GM19099 (cell line): ENCODE results near the gene BPIFB2.

Experiments used
- POLR2A ChIP-seq: IDR thresholded peaks from 3 replicates; pipeline ENCODE4 v1.6.1; 2011; ENCODE audit warnings: low read depth; ENCODE audit not compliant: insufficient read length; ENCODE audit errors: extremely low read depth

The BPIFB2 gene

GRCh38 chr20:32967961-32968457 lies 39.5 kb upstream of the BPIFB2 start:
- no peak for TF ChIP-seq POLR2A

- TF ChIP-seq POLR2A: no peak
Measured at GRCh38 chr20:32968478-32969241, 38.8 kb upstream of the BPIFB2 start.

- no peak for TF ChIP-seq POLR2A
Measured at GRCh38 chr20:32969356-32970114, 38.0 kb upstream of the BPIFB2 start.

- no peak for TF ChIP-seq POLR2A
Measured at GRCh38 chr20:32970115-32970972, 37.2 kb upstream of the BPIFB2 start.

- no peak for TF ChIP-seq POLR2A
Measured at GRCh38 chr20:32970973-32971300, 36.6 kb upstream of the BPIFB2 start.

GRCh38 chr20:32971703-32972161 lies 35.8 kb upstream of the BPIFB2 start:
- TF ChIP-seq POLR2A: no peak

- peak; percentile 36 for TF ChIP-seq POLR2A
Measured at GRCh38 chr20:32972181-32973076, 35.1 kb upstream of the BPIFB2 start.

GRCh38 chr20:32973077-32973717 lies 34.3 kb upstream of the BPIFB2 start:
- TF ChIP-seq POLR2A: no peak

- no peak for TF ChIP-seq POLR2A
Measured at GRCh38 chr20:32975698-32976674, 31.5 kb upstream of the BPIFB2 start.

GRCh38 chr20:32976746-32977145 lies 30.8 kb upstream of the BPIFB2 start:
- no peak for TF ChIP-seq POLR2A

GRCh38 chr20:32977281-32978008 lies 30.1 kb upstream of the BPIFB2 start:
- no peak for TF ChIP-seq POLR2A

- TF ChIP-seq POLR2A: no peak
Measured at GRCh38 chr20:32978009-32978335, 29.5 kb upstream of the BPIFB2 start.

GRCh38 chr20:32979201-32979998 lies 28.1 kb upstream of the BPIFB2 start:
- TF ChIP-seq POLR2A: no peak
